Measurements from ENCODE around the gene TCP11L2. TPM values are rescaled to one million over a fixed set of nuclear protein-coding genes. Genes with fewer than 3 reads are reported as not detected.

The TCP11L2 gene
- total and polyA plus RNA-seq, 2 of the 13 experiments (the other 11 are each of a cell fraction or from before 2014, with no cell fraction given): 4.6 to 24.1 TPM

DNA sequence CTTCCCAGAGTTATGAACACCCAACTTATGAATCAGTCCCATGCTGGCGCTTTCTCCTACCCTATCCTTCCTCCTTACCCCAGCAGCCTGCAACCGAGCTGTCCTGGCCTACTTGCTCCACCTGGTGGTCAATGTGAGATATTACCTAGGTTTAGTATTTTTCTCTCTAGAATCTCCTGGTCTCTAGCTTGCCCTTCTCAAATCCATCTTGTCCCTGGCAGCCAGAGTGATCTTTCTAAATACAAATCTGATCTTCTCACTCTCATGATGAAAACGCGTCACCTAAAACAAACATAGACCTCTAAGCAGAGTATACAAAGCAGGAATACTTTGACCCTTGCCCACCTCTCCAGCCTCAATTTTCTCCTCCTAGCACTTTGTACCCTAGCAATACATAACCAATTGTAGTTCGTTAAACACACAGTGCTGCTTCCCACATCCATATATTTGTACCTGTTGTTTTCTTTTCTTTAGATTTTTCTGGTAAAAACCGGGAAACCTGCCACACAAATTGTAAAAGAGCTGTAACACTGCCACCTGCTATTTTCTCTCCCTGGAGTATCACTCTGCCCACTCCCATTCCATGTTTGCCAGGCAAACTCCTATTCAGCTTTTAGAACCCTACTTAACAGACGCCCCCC lies 20.0 kb upstream of the TCP11L2 start (continued):
- TF ChIP-seq PHF20 (CRISPR knock-in tag; IDR thresholded peaks at IDR 0.05) (no peak), MBNL3 (CRISPR knock-in tag; conservative IDR thresholded peaks at IDR 0.05) (no peak), ZNF431 (CRISPR knock-in tag; IDR thresholded peaks at IDR 0.05; ENCODE audit: borderline replicate concordance, low read depth) (0 out of 2 replicates have a peak, but pooled peaks have one; percentile 61), ZNF550 (CRISPR knock-in tag; IDR thresholded peaks at IDR 0.05; ENCODE audit: borderline replicate concordance) (no peak), CC2D1A (CRISPR knock-in tag; IDR thresholded peaks at IDR 0.05) (no peak), ZNF891 (CRISPR knock-in tag; IDR thresholded peaks at IDR 0.05) (no peak), SOX13 (IDR thresholded peaks at IDR 0.05) (peak; percentile 94), SOX13 (CRISPR knock-in tag; conservative IDR thresholded peaks at IDR 0.05 in 1 of 2, IDR thresholded peaks at IDR 0.05 in 1 of 2) (peak in 1 of 2 experiments; percentile 98; a peak in 2 of 4 replicates), SOX5 (CRISPR knock-in tag; IDR thresholded peaks at IDR 0.05; ENCODE audit: borderline replicate concordance) (peak; percentile 98), ZNF709 (CRISPR knock-in tag; IDR thresholded peaks at IDR 0.05) (0 out of 2 replicates have a peak, but pooled peaks have one; percentile 46), BHLHE40 (IDR thresholded peaks at IDR 0.05; ENCODE audit: low read length) (peak; percentile 40; the same call in 1 of the 2 replicates), ATF1 (CRISPR knock-in tag; IDR thresholded peaks at IDR 0.05) (peak; percentile 82), ZC3H13 (CRISPR knock-in tag; IDR thresholded peaks at IDR 0.05) (no peak), NR2F6 (IDR thresholded peaks at IDR 0.05) (peak; percentile 97), NR2F6 (CRISPR knock-in tag; IDR thresholded peaks at IDR 0.05) (peak; percentile 92), BORCS8-MEF2B (CRISPR knock-in tag; IDR thresholded peaks at IDR 0.05) (no peak), TAF15 (IDR thresholded peaks at IDR 0.05; ENCODE audit: low read depth, low read length, poor library complexity, severe bottlenecking) (no peak), GZF1 (CRISPR knock-in tag; IDR thresholded peaks at IDR 0.05) (no peak), GATAD2A (CRISPR knock-in tag; IDR thresholded peaks at IDR 0.05) (peak; percentile 95)
- TF ChIP-seq, protein P1, sequence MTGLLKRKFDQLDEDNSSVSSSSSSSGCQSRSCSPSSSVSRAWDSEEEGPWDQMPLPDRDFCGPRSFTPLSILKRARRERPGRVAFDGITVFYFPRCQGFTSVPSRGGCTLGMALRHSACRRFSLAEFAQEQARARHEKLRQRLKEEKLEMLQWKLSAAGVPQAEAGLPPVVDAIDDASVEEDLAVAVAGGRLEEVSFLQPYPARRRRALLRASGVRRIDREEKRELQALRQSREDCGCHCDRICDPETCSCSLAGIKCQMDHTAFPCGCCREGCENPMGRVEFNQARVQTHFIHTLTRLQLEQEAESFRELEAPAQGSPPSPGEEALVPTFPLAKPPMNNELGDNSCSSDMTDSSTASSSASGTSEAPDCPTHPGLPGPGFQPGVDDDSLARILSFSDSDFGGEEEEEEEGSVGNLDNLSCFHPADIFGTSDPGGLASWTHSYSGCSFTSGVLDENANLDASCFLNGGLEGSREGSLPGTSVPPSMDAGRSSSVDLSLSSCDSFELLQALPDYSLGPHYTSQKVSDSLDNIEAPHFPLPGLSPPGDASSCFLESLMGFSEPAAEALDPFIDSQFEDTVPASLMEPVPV (CRISPR knock-in tag; IDR thresholded peaks at IDR 0.05): peak; percentile 48; the same call in 1 of the 2 replicates
- TF ChIP-seq, protein P2, sequence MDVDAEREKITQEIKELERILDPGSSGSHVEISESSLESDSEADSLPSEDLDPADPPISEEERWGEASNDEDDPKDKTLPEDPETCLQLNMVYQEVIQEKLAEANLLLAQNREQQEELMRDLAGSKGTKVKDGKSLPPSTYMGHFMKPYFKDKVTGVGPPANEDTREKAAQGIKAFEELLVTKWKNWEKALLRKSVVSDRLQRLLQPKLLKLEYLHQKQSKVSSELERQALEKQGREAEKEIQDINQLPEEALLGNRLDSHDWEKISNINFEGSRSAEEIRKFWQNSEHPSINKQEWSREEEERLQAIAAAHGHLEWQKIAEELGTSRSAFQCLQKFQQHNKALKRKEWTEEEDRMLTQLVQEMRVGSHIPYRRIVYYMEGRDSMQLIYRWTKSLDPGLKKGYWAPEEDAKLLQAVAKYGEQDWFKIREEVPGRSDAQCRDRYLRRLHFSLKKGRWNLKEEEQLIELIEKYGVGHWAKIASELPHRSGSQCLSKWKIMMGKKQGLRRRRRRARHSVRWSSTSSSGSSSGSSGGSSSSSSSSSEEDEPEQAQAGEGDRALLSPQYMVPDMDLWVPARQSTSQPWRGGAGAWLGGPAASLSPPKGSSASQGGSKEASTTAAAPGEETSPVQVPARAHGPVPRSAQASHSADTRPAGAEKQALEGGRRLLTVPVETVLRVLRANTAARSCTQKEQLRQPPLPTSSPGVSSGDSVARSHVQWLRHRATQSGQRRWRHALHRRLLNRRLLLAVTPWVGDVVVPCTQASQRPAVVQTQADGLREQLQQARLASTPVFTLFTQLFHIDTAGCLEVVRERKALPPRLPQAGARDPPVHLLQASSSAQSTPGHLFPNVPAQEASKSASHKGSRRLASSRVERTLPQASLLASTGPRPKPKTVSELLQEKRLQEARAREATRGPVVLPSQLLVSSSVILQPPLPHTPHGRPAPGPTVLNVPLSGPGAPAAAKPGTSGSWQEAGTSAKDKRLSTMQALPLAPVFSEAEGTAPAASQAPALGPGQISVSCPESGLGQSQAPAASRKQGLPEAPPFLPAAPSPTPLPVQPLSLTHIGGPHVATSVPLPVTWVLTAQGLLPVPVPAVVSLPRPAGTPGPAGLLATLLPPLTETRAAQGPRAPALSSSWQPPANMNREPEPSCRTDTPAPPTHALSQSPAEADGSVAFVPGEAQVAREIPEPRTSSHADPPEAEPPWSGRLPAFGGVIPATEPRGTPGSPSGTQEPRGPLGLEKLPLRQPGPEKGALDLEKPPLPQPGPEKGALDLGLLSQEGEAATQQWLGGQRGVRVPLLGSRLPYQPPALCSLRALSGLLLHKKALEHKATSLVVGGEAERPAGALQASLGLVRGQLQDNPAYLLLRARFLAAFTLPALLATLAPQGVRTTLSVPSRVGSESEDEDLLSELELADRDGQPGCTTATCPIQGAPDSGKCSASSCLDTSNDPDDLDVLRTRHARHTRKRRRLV (CRISPR knock-in tag; IDR thresholded peaks at IDR 0.05): no peak
- TF ChIP-seq, protein P3, sequence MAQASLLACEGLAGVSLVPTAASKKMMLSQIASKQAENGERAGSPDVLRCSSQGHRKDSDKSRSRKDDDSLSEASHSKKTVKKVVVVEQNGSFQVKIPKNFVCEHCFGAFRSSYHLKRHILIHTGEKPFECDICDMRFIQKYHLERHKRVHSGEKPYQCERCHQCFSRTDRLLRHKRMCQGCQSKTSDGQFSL (CRISPR knock-in tag; IDR thresholded peaks at IDR 0.05): 0 out of 2 replicates have a peak, but pooled peaks have one; percentile 64
- TF ChIP-seq, protein P4, sequence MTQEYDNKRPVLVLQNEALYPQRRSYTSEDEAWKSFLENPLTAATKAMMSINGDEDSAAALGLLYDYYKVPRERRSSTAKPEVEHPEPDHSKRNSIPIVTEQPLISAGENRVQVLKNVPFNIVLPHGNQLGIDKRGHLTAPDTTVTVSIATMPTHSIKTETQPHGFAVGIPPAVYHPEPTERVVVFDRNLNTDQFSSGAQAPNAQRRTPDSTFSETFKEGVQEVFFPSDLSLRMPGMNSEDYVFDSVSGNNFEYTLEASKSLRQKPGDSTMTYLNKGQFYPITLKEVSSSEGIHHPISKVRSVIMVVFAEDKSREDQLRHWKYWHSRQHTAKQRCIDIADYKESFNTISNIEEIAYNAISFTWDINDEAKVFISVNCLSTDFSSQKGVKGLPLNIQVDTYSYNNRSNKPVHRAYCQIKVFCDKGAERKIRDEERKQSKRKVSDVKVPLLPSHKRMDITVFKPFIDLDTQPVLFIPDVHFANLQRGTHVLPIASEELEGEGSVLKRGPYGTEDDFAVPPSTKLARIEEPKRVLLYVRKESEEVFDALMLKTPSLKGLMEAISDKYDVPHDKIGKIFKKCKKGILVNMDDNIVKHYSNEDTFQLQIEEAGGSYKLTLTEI (CRISPR knock-in tag; conservative IDR thresholded peaks at IDR 0.05): no peak
